Natural killer cell treated with Interleukin-12 subunit alpha and Interleukin-12 subunit beta and Interleukin-15 and Interleukin-18, amount 100 ng/mL, for 72 hours (primary cell): ENCODE measurements around the gene OR56B4. TPM values are rescaled to one million over a fixed set of nuclear protein-coding genes. Genes with fewer than 3 reads are reported as not detected.

ENCODE experiments used
- total RNA-seq, 2 donors: library from RNA; stranded (reverse); gene quantifications; one replicate each; pipeline ENCODE4 v1.2.3, GENCODE V29; 2022

OR56B4 gene
- total RNA-seq, 2 donors from 2014 or later: not detected

Other genes starting within 250 kb of the OR56B4 start
- not detected for gene OR52E8, start 250.0 kb upstream of the OR56B4 start, total RNA-seq
- gene OR52E4, start 227.1 kb upstream of the OR56B4 start, total RNA-seq: not detected
- gene OR52E5, start 214.5 kb upstream of the OR56B4 start, total RNA-seq: not detected
- not detected for gene OR56A3, start 165.4 kb upstream of the OR56B4 start, total RNA-seq
- not detected for gene OR56A5, start 139.2 kb upstream of the OR56B4 start, total RNA-seq
- not detected for gene OR52L1, start 120.7 kb upstream of the OR56B4 start, total RNA-seq
- gene OR56A4, start 100.7 kb upstream of the OR56B4 start, total RNA-seq: under 1 TPM in 1 of 2 donors, not detected in 1; 0.11 TPM
- under 1 TPM; 0.05 to 0.11 TPM for gene OR56A1, start 76.9 kb upstream of the OR56B4 start, total RNA-seq
- under 1 TPM in 1 of 2 donors, not detected in 1; 0.52 TPM for gene OR52B2, start 62.6 kb downstream of the OR56B4 start, total RNA-seq
- gene OR52W1, start 91.5 kb downstream of the OR56B4 start, total RNA-seq: not detected
- not detected for gene C11orf42, start 97.9 kb downstream of the OR56B4 start, total RNA-seq
- gene FHIP1B, start 127.0 kb downstream of the OR56B4 start, total RNA-seq: 10 to 100 TPM; 45.6 to 52.2 TPM
- gene CNGA4, start 131.4 kb downstream of the OR56B4 start, total RNA-seq: not detected
- not detected for gene CCKBR, start 152.2 kb downstream of the OR56B4 start, total RNA-seq
- under 1 TPM in 1 of 2 donors, not detected in 1; 0.78 TPM for gene CAVIN3, start 212.8 kb downstream of the OR56B4 start, total RNA-seq